ENCODE data around the gene KRTAP10-4.
"Not testable (repeated sequence)": the region's sequence is repeated elsewhere in the genome, so short reads cannot be mapped to it uniquely, and the experiment has no call there.

Gene KRTAP10-4

DNA sequence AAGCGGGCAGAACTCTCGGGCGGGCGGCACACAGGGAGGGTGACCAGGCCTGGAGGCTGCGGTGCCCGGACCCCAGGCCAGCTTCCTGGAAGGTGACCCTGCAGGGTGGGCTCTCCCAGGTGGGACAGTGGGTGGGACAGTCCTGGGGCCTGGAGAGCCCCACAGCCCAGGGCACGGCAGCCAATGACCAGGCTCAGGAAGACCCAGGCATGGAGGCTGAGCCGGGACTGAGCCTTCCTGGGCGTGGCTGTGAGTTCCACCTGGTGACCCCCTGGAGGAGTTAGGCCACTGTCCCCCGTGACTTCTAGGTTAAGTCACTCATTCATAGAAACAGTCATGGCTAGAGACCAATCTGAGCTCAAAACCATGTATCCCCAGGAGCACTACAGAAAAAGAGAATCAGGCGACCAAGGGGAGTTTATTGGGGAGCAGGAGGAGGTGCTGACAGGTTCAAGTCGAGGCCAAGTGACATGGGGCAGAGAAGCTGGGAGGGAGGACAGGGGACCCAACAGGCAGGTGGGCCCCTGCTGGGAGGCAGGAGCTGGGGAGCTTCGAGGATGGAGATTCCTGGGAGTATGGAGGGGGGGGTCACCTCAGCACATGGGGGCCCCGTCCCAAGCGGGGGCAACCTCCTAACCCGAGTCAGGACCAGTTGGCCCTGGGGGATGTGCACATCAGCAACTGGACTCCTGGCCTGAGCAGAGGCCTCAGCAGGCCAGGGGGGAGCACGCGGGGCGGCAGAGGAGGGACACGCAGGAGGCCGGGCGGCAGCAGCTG lies 5.7 kb downstream of the KRTAP10-4 start:
- no peak for DNase-seq (ENCODE audit: low spot score)

DNA sequence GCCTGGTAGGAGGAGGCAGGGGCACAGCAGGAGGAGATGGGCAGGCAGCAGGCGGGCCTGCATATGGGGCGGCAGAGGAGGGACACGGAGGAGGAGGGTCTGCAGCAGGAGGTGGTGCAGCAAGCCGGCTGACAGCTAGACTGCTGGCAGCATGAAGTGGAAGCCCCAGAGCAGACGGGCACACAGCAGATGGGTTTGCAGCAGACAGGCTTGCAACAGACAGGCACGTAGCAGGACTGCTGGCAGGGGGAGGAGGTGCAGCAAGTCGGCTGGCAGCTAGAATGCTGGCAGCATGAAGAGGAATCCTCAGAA lies 6.3 kb downstream of the KRTAP10-4 start:
- no peak for DNase-seq (ENCODE audit: low spot score)

DNA sequence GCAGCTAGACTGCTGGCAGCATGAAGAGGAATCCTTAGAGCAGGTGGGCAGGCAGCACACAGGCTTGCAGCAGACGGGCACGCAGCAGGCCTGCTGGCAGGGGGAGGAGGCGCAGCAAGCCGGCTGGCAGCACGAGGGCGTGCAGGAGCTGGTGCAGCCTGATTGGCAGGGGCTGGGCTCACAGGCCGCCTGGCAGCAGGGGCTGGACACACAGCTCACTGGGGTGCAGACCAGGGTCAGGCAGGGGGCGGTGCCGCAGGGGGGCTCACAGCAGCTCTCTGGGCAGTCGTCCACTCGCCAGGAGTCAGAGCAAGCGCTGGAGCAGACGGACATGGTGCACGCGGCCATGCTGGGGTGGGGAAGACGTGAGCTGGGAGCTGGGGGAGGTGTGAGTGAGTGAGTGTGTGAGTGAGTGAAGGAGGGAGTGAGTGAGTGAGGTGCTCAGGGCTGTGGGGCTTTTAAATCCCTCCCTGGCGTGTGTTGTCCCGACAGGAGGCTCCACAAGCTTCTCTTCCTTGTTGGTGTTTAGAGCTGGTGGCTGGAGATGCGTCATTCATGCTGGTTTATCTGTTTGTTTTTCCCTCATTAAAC lies 6.8 kb downstream of the KRTAP10-4 start, which contains the start of gene KRTAP10-5:
TSS of gene KRTAP10-5 (minus strand) at position 374 of the 591 bp plus-strand sequence. CDS start at position 348, 26 bp downstream.
- not testable (repeated sequence) for DNase-seq (ENCODE audit: low spot score)

DNA sequence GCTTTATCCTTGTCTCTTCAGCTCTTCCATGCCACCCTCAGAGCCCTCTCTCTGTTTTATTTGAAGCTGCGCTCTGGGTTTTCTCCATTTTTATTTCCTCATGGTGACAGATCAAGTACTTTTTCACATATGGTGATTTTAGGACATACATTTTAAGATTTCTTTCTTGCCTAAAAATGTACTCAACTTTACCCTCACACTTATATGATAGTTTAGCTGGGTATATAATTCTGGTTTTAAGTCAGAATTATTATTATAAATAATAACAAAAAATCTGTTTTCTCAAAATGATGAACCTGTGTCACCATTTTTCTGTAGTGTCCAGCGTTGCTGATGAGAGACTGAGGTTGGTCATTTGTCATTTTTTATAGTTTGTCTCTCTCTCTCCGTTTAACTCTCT lies 7.6 kb downstream of the KRTAP10-4 start:
- no peak for DNase-seq (ENCODE audit: low spot score)

DNA sequence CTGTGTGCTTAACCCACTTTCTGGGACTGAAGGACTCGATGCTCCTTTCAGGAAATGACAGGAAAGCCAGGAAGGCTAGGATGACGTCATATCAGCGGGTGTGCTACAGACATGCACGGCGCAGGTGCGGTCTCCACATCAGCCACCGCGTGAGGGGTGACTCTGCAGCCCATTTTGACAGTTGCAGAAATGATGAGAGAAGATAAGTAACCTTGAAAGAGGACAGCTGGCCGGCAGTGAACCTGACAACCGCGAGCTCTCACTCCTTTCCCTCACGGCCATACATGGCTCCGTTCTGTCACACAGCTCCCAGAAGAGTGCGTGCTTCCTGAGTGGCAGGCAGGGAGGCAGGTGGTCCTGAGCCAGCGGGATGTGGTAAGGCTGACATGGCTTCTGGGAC lies 8.5 kb downstream of the KRTAP10-4 start:
- no peak for DNase-seq (ENCODE audit: low spot score)

DNA sequence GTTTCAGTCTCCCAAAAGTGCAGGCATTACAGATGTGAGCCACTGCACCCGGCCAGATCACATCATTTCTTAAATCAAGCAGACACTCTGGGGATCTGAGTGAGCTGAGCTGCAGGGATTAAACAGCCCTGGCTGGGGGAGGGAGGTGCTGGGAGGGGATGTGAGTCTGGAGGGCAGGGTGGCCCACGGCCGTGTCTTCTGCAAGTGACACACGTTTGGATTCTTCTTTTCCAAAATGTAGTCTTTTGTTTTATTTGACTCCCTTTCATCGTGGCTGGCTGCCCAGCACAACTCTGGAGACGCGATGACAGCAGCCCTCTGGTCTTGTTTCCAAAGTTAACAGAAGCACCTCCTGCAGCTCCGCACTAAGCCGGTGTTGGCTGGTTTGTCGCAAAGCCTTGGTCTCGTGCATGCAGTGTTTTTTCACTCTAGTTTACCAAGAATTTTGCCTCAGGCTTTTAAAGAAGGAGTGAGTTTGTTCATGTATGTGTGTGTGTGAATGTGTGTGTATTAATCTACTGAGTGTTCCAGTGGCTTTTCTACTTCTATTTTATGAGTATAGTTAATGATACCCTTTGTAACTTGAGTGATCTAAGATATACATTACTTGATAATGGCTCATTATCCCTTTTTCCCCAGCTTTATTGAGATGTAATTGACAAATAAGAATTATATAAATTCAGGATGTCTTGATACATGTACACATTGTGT lies 9.7 kb downstream of the KRTAP10-4 start:
- no peak for DNase-seq (ENCODE audit: low spot score)

DNA sequence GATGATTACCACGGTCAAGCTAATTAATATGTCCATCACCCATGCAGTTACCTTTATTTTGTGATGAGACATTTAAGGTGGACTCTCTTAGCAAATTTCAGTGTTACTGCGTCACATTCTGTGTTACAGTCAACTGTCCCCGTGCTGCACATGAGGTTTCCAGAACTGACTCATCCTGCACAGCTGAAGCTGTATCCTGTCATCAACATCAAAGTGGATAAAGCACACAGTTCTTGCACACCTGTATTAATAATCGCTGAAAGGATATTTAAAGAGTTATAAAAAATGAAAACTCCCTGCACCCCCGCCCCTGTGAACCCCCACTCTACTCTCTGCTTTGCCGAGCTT lies 10.2 kb downstream of the KRTAP10-4 start:
- no peak for DNase-seq (ENCODE audit: low spot score)

DNA sequence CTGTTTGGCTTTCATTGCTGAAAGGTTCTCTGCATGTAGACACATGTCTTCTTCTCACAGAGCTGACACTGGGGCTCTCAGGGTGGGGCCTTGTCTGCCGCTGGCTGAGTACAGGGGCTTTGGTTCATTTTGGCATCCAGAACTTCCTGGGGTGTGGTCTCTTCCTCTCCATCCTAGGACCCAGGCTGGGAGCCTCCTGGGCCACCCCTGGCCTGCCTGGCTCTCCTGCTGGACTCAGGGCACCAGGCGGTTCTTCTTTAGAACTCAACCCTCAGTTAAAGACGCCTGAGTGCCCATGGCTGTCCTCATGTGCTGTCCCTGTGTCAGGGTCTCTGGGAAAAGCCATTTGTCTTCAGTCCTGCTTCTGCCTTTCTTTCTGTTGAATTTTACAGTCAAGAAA lies 12.4 kb downstream of the KRTAP10-4 start:
- DNase-seq (ENCODE audit: low spot score), result no peak

DNA sequence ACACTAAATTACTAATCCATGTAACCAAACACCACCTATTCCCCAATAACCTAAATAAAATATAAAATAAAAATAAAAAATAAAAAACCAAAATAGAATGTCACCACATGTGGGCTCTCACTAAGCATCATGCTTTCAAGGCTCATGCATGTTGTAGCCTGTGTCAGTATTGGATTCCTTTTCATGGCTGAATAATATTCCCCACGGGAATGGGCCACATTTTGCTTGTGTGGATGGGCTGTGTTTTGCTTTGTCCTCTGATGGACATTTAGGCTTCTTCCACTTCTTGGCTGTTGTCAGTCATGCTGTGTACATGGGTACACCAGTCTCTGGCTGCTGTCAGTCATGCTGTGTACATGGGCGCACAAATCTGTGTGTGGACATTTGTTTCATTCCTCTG lies 15.6 kb downstream of the KRTAP10-4 start:
- DNase-seq (ENCODE audit: low spot score), result no peak

DNA sequence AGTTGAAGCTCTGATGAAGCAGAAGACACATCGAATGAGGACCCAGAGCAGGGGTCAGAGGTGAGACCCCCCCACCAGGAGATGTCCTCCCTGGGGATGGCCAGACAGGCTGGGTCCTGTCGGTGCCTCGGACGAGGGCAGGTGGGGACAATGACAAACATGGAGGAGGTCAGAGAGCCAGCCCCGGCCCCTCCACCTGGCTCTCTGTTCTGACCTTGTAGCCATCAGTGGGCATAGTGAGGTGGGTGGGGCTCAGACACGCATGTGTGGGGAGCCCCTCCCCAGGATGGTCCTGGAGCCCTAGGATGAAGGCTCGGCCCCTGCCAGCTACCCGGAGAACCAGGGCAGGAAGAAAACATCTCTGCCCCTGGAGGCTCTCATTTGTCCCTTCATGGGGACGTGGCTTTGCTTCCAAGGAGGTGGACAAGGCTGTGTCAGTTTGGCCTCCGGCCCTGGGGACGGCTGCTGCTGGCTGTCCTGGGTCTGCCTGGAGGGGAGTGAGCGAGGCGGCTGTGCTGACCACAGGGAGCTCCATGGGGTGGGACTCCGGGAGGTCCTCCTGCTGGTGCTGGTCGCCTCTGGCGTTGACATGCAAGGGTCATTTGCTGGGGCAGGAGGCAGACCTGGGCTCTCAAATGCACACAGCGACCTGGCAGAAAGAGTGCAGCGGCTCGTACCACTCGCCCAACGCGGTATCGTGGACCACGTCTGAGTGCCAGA lies 16.2 kb downstream of the KRTAP10-4 start:
- no peak for DNase-seq (ENCODE audit: low spot score)

DNA sequence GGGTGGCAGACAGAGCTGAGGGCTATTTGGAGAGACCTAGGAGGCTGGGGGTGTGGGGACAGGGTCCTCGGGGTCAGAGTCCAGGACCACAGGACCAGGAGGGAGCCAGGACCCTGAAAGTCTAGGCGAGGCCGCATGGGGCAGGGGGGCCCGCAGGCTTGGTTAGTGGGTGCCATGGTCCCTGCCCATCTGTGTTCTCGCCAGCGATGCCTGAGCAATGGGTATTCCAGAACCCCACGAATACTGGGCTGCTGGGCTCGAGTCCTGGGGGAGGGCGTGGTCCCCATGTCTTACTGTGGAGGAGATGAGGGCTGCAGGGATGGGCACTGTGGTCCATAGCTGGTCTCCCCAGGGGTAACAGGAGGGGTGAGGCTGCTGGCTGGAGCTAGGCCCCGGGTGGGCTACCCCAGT lies 16.8 kb downstream of the KRTAP10-4 start:
- DNase-seq (ENCODE audit: low spot score), result no peak

DNA sequence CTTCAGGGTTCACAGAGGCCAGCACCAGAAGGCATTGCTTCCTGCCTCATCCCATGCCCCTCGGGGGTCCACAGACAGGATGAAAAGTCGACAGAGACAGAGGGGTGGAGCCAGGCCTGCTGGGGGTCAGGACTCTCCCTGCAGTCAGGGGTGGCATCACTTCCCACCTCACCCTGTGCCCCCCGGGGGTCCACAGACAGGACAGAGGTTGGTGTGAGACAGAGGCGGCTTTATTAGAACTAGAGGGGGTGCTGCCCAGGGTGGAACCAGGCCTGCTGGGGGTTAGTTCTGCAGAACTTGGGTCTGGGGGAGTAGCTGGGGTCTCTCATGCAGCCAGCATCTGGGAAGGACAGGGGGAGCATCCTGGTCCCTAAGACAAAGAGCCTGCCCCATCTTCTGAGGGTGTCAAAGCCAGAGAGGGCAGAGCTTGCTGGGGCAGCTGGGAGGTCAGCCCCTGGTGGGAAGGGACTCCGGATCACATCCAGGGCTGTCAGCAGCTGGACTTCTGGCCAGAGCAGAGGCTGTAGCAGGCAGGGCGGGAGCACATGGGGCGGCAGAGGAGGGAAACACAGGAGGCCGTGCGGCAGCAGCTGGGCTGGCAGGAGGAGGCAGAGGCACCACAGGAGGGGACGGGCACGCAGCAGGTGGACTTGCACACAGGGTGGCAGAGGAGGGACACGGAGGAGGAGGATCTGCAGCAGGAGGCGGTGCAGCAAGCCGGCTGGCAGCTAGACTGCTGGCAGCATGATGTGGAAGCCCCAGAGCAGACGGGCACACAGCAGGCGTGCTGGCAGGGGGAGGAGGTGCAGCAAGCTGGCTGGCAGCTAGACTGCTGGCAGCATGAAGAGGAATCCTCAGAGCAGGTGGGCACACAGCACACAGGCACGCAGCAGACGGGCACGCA lies 17.6 kb downstream of the KRTAP10-4 start:
- not testable (repeated sequence) for DNase-seq (ENCODE audit: low spot score)

DNA sequence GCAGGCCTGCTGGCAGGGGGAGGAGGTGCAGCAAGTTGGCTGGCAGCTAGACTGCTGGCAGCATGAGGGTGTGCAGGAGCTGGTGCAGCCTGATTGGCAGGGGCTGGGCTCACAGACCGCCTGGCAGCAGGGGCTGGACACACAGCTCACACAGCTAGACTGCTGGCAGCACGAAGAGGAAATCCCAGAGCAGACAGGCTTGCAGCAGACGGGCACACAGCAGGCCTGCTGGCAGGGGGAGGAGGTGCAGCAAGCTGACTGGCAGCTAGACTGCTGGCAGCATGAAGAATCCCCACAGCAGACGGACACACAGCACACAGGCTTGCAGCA lies 18.2 kb downstream of the KRTAP10-4 start:
- not testable (repeated sequence) for DNase-seq (ENCODE audit: low spot score)

DNA sequence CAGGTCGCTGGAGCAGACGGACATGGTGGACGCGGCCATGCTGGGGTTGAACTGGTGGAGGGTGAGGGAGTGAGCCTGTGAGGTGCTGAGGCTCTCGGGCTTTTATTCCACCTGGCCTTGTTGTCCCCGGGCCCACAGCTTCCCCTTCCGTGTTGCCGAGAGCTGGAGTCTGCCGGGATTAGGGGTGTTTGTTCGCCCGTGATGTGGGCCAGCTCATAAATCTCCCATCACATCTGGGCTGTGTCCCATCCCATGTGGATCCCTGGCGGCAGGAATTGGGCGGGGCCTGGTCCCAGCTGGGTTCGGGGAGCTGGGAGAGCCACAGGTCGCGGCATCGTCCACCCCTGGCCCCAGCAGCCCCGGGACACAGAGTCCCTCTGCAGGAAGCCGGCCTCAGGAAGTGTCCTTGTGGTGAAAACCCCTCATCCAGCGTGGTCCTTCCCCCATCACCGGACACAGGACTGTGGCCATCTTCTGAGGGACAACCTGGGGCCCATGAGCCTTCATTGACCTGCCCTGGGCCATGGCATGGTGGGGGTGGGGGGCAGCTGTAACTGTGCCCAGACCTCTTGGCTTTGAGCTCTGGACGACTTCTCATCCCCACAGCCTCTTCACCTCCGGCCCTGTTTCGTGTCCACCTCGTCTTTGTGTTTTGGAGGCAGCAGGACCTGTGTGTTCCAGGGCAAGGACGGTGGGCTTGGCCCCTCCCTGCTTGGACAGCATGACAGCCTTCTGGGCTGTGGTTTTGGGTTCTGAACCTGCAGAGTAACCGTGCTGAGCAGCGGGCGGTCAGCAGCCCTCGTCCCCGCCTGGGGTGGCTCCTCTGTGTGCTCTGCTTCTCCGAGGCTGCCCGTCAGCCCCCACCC lies 19.1 kb downstream of the KRTAP10-4 start, which contains the start of gene KRTAP10-6:
TSS of gene KRTAP10-6 (minus strand) at position 60 of the 866 bp plus-strand sequence. CDS start at position 39, 21 bp downstream.
- no peak for DNase-seq (ENCODE audit: low spot score)

DNA sequence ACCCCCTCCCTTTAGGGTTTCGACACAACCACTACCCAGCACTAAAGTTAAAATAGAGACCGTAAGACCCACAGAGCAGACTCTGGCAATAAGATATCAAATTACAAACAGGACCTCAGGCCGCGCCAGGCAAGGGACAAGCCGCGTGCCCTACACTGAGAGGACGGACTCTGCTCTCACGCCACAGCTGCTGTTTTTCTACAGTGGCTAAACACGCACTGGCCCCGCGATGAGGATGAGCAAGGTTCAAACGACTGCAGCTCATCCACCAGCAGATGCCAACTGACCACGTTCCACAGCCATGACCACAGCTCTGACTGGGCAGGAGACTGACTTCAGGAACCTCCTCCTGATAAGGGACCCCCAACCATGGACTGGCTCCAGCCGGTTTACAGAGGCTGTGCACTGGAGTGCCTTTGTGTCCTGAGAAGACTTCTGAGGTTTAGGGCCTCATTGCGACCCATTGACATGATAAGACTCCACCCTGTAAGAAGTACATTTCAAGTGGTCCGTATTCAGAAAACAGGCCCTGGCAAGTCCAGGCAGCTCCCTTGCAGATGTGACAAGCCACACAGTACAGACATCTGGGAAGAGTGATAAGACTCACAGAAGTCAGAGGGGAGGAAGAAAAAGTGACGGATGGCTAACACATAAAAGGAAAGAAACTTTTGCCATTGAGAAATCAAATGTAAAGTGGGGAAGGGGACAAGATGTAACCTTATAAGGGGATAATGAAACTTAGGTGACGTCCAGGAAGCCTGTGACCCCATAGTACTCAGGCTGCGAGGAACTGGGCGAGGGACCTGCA lies 20.3 kb downstream of the KRTAP10-4 start:
- DNase-seq (ENCODE audit: low spot score), result no peak

DNA sequence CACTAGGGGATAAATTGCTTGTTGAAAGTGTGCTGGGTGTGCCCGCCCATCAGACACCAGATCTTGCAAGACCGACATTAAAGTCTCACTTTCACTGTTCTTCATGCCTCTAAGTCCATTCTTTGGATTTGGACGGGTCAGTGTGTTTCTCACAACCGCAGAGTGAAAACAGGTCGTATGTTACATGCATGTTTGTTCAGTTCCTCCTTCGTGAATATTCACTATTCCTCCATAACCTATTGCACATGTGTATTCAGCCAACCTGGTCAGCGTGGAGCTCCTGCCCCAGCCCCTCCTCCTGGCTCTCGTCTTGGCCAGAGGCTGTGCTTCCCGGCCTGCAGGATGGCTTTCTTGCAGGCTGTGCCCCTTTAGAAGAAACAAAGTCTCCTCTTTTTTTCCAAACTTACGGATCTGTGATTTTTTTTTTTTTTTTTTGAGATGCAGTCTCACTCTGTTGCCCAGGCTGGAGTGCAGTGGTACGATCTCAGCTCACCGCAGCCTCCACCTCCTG lies 20.9 kb downstream of the KRTAP10-4 start:
- no peak for DNase-seq (ENCODE audit: low spot score)

DNA sequence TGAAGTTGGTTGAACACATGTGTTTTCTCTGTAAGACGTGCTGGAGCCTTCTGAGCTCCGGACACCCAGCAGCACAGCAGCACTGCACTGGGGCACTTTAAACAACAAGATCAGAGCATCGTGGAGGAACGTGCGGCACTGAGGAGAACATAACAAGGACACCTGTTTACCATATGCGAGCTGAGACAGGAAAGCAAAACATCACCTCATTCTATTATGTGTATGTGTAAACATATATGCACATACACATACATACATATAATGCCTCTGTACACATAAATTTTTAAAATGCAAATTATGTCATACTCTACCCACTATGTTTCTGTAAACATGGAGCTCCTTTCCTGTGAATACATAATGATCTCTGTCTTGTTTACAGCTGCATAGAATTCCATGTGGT lies 22.0 kb downstream of the KRTAP10-4 start:
- no peak for DNase-seq (ENCODE audit: low spot score)

DNA sequence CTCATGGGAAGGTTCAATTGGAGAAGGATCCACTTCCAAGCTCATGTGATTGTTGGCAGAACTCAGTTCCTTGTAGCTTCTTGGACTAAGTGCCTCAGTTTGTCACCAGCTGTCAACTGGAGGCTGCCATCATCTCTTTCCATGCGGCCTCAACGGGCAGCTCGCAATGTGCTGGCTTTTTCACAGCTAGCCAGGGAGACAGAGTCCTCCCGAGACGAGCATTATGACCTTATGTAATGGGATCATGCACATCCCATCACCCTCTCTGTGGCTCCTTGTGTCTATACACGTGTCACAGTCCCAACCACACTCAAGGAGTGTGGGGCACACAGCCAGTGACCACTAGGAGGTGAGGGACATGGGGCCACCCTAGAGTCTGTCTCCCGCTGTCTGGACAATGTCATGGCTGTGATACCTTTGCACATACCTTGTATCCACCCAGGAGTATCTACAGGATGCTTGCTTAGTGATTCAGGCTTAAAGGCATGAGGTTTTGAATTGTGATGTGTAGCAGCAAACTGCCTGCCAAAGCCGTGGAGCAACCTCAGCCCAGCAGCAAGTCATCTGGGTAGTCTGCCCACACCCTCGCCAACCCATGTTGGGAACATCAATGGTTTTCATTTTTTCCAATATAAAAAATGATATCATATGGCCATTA lies 22.7 kb downstream of the KRTAP10-4 start:
- no peak for DNase-seq (ENCODE audit: low spot score)

DNA sequence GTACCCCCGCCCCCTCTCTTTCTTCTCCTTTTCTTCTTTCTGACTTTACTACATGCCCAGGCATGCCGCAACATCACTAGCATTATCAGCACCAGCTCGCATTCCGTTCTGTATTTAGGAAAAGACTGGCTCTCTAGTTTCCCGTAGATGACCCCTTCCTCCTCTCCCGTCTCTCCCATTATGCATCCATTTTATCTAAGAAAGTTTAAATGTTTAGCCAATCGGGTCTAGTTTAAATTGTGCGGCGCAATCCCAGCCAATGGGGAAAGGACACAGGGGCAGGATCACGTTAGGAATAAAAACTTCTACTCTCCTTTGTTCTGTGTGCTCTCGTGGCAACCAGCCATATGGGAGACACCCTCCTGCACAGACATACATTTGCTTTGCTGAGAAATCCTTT lies 24.5 kb downstream of the KRTAP10-4 start:
- no peak for DNase-seq (ENCODE audit: low spot score)

All from COLO829 (cell line).